Ishikawa (cell line): ENCODE results near the gene NUDT16.

Source experiments
- RAD21 ChIP-seq: IDR thresholded peaks from 2 replicates; pipeline ENCODE4 v1.6.1; 2012; ENCODE audit warnings: low read depth
- TF ChIP-seq, protein P1 (sequence below): IDR thresholded peaks from 2 replicates; pipeline ENCODE4 v1.6.1; 2012; ENCODE audit warnings: low read depth, mild to moderate bottlenecking

DNA sequence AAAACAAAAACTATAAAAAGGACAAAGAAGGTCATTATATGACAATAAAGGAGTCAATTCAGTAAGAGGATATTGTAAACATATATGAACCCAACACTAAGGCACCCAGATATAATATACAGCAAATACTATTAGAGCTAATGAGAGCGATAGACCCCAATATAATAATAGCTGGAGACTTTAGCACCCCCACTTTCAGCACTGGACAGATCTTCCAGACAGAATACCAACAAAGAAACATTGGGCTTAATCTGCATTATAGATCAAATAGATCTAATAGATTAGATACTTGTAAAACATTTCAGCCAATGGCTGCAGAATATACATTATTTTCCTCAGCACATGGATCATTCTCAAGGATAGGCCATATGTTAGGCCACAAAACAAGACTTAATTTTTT, 53.4 kb downstream of the NUDT16 start:
- TF ChIP-seq RAD21, result no peak
- TF ChIP-seq, protein P1, sequence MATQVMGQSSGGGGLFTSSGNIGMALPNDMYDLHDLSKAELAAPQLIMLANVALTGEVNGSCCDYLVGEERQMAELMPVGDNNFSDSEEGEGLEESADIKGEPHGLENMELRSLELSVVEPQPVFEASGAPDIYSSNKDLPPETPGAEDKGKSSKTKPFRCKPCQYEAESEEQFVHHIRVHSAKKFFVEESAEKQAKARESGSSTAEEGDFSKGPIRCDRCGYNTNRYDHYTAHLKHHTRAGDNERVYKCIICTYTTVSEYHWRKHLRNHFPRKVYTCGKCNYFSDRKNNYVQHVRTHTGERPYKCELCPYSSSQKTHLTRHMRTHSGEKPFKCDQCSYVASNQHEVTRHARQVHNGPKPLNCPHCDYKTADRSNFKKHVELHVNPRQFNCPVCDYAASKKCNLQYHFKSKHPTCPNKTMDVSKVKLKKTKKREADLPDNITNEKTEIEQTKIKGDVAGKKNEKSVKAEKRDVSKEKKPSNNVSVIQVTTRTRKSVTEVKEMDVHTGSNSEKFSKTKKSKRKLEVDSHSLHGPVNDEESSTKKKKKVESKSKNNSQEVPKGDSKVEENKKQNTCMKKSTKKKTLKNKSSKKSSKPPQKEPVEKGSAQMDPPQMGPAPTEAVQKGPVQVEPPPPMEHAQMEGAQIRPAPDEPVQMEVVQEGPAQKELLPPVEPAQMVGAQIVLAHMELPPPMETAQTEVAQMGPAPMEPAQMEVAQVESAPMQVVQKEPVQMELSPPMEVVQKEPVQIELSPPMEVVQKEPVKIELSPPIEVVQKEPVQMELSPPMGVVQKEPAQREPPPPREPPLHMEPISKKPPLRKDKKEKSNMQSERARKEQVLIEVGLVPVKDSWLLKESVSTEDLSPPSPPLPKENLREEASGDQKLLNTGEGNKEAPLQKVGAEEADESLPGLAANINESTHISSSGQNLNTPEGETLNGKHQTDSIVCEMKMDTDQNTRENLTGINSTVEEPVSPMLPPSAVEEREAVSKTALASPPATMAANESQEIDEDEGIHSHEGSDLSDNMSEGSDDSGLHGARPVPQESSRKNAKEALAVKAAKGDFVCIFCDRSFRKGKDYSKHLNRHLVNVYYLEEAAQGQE, result peak; percentile 77
